Endothelial cell of umbilical vein (primary cell): ENCODE measurements around the gene HTT. TPM values are rescaled to one million over a fixed set of nuclear protein-coding genes. Genes with fewer than 3 reads are reported as not detected.

Experiments
- BruUV-seq: library from RNA; stranded (reverse); fragments of 400-500 nt; replicated peaks from 2 replicates; lab custom pipeline; 2021; lab: Mats Ljungman, UMichigan
- CTCF ChIA-PET: fragments of 300-600, 350-600 bp; sonication (Branson Sonifier 250); formaldehyde crosslinking; loops from one replicate; lab custom pipeline; 2021; ENCODE audit warnings: antibody characterized with exemption, inconsistent platforms; lab: Charles Lee
- POLR2A ChIA-PET: fragments of 300-600, 350-600 bp; sonication (Branson Sonifier 250); formaldehyde crosslinking; loops from one replicate; lab custom pipeline; 2021; ENCODE audit warnings: antibody characterized with exemption, inconsistent platforms; lab: Charles Lee
- DNase-seq: peaks from one replicate; pipeline ENCODE4 v3.0.0-alpha.2; 2011; ENCODE audit warnings: low read depth, low spot score
- FAIRE-seq: peaks from 2 replicates; lab custom pipeline; 2011; peaks lifted over from hg19 to GRCh38; lab: Jason Lieb, UNC
- H2AFZ ChIP-seq: 2 replicates; pipeline ENCODE4 v1.6.0; 2012; ENCODE audit warnings: low read depth, low read length, control low read depth, inconsistent platforms
- H3K27ac ChIP-seq: 2 replicates; pipeline ENCODE4 v1.5.1; 2011; ENCODE audit warnings: low read depth, mild to moderate bottlenecking, control low read depth, low read length, moderate library complexity; ENCODE audit not compliant: insufficient read depth
- H3K27me3 ChIP-seq, 2 experiments: 2 replicates each; pipeline versions ENCODE4 v1.6.0 to v1.6.1; 2011; ENCODE audit warnings: low read length in 2 of 2, mixed read lengths in 1 of 2; ENCODE audit not compliant: control insufficient read depth in 2 of 2, insufficient read depth in 2 of 2
- H3K36me3 ChIP-seq, 2 experiments: 2 replicates in 1 of 2; 3 replicates in 1 of 2; pipeline ENCODE4 v1.5.1; 2011; ENCODE audit warnings: low read length in 2 of 2, mild to moderate bottlenecking in 1 of 2, moderate library complexity in 1 of 2; ENCODE audit not compliant: control insufficient read depth in 2 of 2, insufficient read depth in 2 of 2; ENCODE audit errors: extremely low read depth in 1 of 2
- H3K4me1 ChIP-seq: 3 replicates; pipeline ENCODE4 v1.5.1; 2011; ENCODE audit warnings: mild to moderate bottlenecking, low read length; ENCODE audit not compliant: control insufficient read depth, insufficient read depth; ENCODE audit errors: extremely low read depth
- H3K4me2 ChIP-seq: 2 replicates; pipeline ENCODE4 v1.6.1; 2011; ENCODE audit warnings: low read length, control low read depth, mixed read lengths; ENCODE audit not compliant: insufficient read depth
- H3K4me3 ChIP-seq, 3 experiments: fragments of 200-600 bp in 1 of 3; sonication (generic), shearing (Covaris generic) in 1 of 3; replicated peaks in 1 of 3; 2 replicates each; pipeline ENCODE4 v1.5.1; 2011 to 2016; ENCODE audit warnings: control low read depth in 3 of 3, low read length in 3 of 3, mild to moderate bottlenecking in 2 of 3, inconsistent platforms in 1 of 3, low read depth in 1 of 3, moderate library complexity in 1 of 3; ENCODE audit not compliant: insufficient read depth in 1 of 3
- H3K79me2 ChIP-seq: 2 replicates; pipeline ENCODE4 v1.6.0; 2012; ENCODE audit warnings: low read length, inconsistent platforms; ENCODE audit not compliant: control insufficient read depth, insufficient read depth
- H3K9ac ChIP-seq: replicated peaks from 2 replicates; pipeline ENCODE3; 2011; ENCODE audit warnings: low read length, control low read depth; ENCODE audit not compliant: insufficient read depth; ENCODE audit errors: extremely low read depth
- H3K9me1 ChIP-seq: replicated peaks from 3 replicates; pipeline ENCODE4 v1.6.0; 2011; ENCODE audit warnings: mild to moderate bottlenecking, low read length; ENCODE audit not compliant: control insufficient read depth, insufficient read depth; ENCODE audit errors: extremely low read depth
- H3K9me3 ChIP-seq: replicated peaks from 2 replicates; pipeline ENCODE4 v1.5.1; 2012; ENCODE audit warnings: low read length, inconsistent platforms; ENCODE audit not compliant: control insufficient read depth, insufficient read depth
- H4K20me1 ChIP-seq: replicated peaks from 2 replicates; pipeline ENCODE3; 2011; ENCODE audit warnings: mild to moderate bottlenecking, low read length; ENCODE audit not compliant: control insufficient read depth, insufficient read depth; ENCODE audit errors: extremely low read depth
- EZH2 ChIP-seq: IDR thresholded peaks from 2 replicates; pipeline ENCODE4 v1.6.1; 2012; ENCODE audit warnings: borderline replicate concordance, low read depth, mild to moderate bottlenecking, moderate library complexity, low read length, inconsistent platforms; ENCODE audit not compliant: severe bottlenecking
- FOS ChIP-seq: IDR thresholded peaks from 2 replicates; pipeline ENCODE4 v1.6.1; 2011; ENCODE audit warnings: mild to moderate bottlenecking, low read length, moderate library complexity, borderline replicate concordance; ENCODE audit not compliant: insufficient read depth
- GATA2 ChIP-seq: IDR thresholded peaks from 2 replicates; pipeline ENCODE4 v1.7.0; 2011; ENCODE audit warnings: low read depth, mild to moderate bottlenecking, moderate library complexity, mixed read lengths, low read length; ENCODE audit not compliant: insufficient read length, insufficient read depth
- JUN ChIP-seq: IDR thresholded peaks from 2 replicates; pipeline ENCODE4 v1.6.1; 2011; ENCODE audit warnings: borderline replicate concordance, low read depth; ENCODE audit not compliant: insufficient read length, insufficient read depth
- MYC ChIP-seq: IDR thresholded peaks from one replicate; pipeline ENCODE4 v1.6.1; 2011; ENCODE audit warnings: mild to moderate bottlenecking, low read depth, low read length
- POLR2A ChIP-seq: IDR thresholded peaks from 2 replicates; pipeline ENCODE4 v1.6.1; 2012; ENCODE audit warnings: low read depth, mild to moderate bottlenecking, control low read depth, low read length
- POLR2AphosphoS5 ChIP-seq: IDR thresholded peaks from 2 replicates; pipeline ENCODE4 v1.6.1; 2012; ENCODE audit warnings: low read depth, mild to moderate bottlenecking, control low read depth, low read length, moderate library complexity; ENCODE audit not compliant: insufficient read depth
- dilution Hi-C: fragments of 300-500 bp; cut with MboI; formaldehyde crosslinking; loops from one replicate; pipeline ENCODE4 v1.15.0; 2019; ENCODE audit warnings: low sequenced_read_pairs; ENCODE audit not compliant: extremely low pct_ligation_motif_present
- intact Hi-C: fragments of 100-400 bp; cut with micrococcal nuclease; formaldehyde crosslinking; loops from one replicate; pipeline ENCODE4 v1.10.0; 2022
- polyA plus RNA-seq, 4 experiments: library from polyadenylated mRNA; depleted of rRNA in 3 of 4; stranded (reverse) in 3 of 4; unstranded in 1 of 4; fragments of >200 nt; gene quantifications; 2 replicates each; pipeline versions ENCODE4 v1.2.1 to v1.2.3, GENCODE V29; 2011 to 2012; ENCODE audit warnings: missing spikeins in 1 of 4
- total RNA-seq: library from RNA; stranded (reverse); gene quantifications from 2 replicates; pipeline ENCODE4 v1.2.3, GENCODE V29; 2021
- TF ChIP-seq, protein P1 (sequence below), 2 donors: IDR thresholded peaks; 1 replicate in 1 of 2; 2 replicates in 1 of 2; pipeline ENCODE4 v1.5.1; 2011; ENCODE audit warnings: low read length in 2 of 2, mild to moderate bottlenecking in 2 of 2, moderate library complexity in 2 of 2, control low read depth in 1 of 2, inconsistent platforms in 1 of 2, low read depth in 1 of 2; ENCODE audit not compliant: insufficient read depth in 1 of 2; ENCODE audit errors: extremely low read depth in 1 of 2
- TF ChIP-seq, protein P2 (sequence below): IDR thresholded peaks from 2 replicates; pipeline ENCODE4 v1.6.1; 2011; ENCODE audit not compliant: insufficient read depth, insufficient read length

The HTT gene
- total and polyA plus RNA-seq, 2 donors (not counting 3 experiments of a cell fraction or from before 2014, with no cell fraction given): 15.7 to 61.2 TPM

DNA sequence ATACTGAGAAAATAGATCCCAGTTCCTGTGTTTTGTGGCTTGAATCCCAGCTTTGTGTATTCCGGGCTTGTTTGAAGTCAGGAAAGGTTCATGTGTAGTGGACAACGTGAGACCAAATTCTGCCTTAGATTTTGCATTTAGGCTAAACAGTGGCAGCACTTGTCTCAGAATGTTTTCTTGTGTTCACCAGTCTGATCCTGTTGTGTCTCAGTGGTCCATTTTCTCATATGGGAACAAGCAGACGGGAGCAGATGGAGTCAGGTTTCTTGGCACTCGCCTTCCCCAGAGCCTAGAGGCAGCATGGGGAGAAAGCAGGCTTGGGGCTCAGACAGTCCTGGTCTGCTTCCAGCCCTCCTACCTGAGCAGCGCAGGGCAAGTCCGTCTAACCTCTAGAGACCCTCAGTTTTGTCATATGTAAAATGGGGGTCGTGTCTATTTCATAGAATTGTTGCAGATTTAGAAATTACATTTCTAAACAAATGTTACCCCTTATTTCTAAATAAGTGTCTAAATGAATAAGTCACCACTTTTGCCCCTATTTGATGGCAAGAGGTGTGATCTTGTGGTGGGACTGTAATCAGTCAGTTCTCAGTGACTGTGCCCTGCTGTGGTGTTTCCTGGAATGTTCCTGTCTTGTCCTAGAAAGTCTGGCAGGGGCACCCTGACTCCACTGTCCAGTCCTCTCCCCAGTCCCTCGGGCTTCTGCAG, 146.1 kb downstream of the HTT start:
- TF ChIP-seq, protein P1, sequence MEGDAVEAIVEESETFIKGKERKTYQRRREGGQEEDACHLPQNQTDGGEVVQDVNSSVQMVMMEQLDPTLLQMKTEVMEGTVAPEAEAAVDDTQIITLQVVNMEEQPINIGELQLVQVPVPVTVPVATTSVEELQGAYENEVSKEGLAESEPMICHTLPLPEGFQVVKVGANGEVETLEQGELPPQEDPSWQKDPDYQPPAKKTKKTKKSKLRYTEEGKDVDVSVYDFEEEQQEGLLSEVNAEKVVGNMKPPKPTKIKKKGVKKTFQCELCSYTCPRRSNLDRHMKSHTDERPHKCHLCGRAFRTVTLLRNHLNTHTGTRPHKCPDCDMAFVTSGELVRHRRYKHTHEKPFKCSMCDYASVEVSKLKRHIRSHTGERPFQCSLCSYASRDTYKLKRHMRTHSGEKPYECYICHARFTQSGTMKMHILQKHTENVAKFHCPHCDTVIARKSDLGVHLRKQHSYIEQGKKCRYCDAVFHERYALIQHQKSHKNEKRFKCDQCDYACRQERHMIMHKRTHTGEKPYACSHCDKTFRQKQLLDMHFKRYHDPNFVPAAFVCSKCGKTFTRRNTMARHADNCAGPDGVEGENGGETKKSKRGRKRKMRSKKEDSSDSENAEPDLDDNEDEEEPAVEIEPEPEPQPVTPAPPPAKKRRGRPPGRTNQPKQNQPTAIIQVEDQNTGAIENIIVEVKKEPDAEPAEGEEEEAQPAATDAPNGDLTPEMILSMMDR (IDR thresholded peaks at IDR 0.05; ENCODE audit: extremely low read depth in 1 of 2, insufficient read depth in 1 of 2, low read depth in 1 of 2, low read length in 2 of 2): no peak
- no peak for TF ChIP-seq EZH2
- no peak for TF ChIP-seq FOS
- TF ChIP-seq, protein P2, sequence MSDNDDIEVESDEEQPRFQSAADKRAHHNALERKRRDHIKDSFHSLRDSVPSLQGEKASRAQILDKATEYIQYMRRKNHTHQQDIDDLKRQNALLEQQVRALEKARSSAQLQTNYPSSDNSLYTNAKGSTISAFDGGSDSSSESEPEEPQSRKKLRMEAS: no peak
- TF ChIP-seq POLR2A: no peak
- no peak for TF ChIP-seq JUN
- no peak for TF ChIP-seq GATA2
- TF ChIP-seq MYC: no peak
- TF ChIP-seq POLR2AphosphoS5: no peak
- Histone ChIP-seq H3K27ac (no peak overlapping the region), H3K9me3 (no peaks in the 10 kb centered on the region), H3K27me3 (no peaks in the 10 kb centered on the region), H4K20me1 (no peaks in the 10 kb centered on the region), H2AFZ (no peak overlapping the region), H3K4me1 (no peaks in the 10 kb centered on the region), H3K9me1 (no peaks in the 10 kb centered on the region), H3K4me2 (no peak overlapping the region), H3K36me3 (peaks cover 8 to 54% of the 10 kb centered on the region in 2 experiments), H3K79me2 (no peaks in the 10 kb centered on the region), H3K9ac (no peak overlapping the region), H3K4me3 (no peak overlapping the region)
- intact Hi-C loops: no loop called here
- dilution Hi-C loops: no loop called here
- no TSS peak for BruUV-seq
- DNase-seq: no peak
- ChIA-PET CTCF (interaction anchor here (1.0 to 1.3 kb wide), 2 partner anchors 231 to 260 kb away, joined by 4 to 5 read pairs; no protein-coding TSS in a partner anchor), POLR2A (no interaction called here)
- FAIRE-seq: no peak
